ACC112 (cell line): ENCODE measurements around the gene RNASEH2B.

Experiments used
- H2AFZ ChIP-seq: fragments of 200-600 bp; sonication (generic); one replicate; pipeline ENCODE4 v1.6.0; 2017; ENCODE audit warnings: antibody characterized with exemption, low read length; ENCODE audit not compliant: unreplicated experiment
- H3K27ac ChIP-seq: fragments of 200-600 bp; sonication (generic); 2 replicates; pipeline ENCODE4 v1.5.1; 2014; ENCODE audit warnings: low read depth, mild to moderate bottlenecking, antibody characterized with exemption, low read length, moderate library complexity
- H3K27me3 ChIP-seq: fragments of 200-600 bp; sonication (generic); 2 replicates; pipeline ENCODE4 v1.6.1; 2014; ENCODE audit warnings: mild to moderate bottlenecking, antibody characterized with exemption, low read length, moderate library complexity, mixed read lengths; ENCODE audit not compliant: insufficient read depth
- H3K36me3 ChIP-seq: fragments of 200-600 bp; sonication (generic); 2 replicates; pipeline ENCODE4 v1.6.1; 2016; ENCODE audit warnings: mild to moderate bottlenecking, antibody characterized with exemption, low read length, moderate library complexity, mixed read lengths; ENCODE audit not compliant: insufficient read depth
- H3K4me1 ChIP-seq: fragments of 200-600 bp; sonication (generic); one replicate; pipeline ENCODE4 v1.6.1; 2016; ENCODE audit warnings: low read length, mixed read lengths; ENCODE audit not compliant: insufficient read depth, unreplicated experiment, control insufficient read depth
- H3K4me3 ChIP-seq: fragments of 200-600 bp; sonication (generic); 2 replicates; pipeline ENCODE4 v1.5.1; 2014; ENCODE audit warnings: mild to moderate bottlenecking, low read depth, low read length
- H3K79me2 ChIP-seq: fragments of 200-600 bp; sonication (generic); one replicate; pipeline ENCODE4 v1.6.0; 2016; ENCODE audit warnings: low read length; ENCODE audit not compliant: control insufficient read depth, unreplicated experiment, insufficient read depth

Gene RNASEH2B

GRCh38 chr13:50970956-50971355 is 61.4 kb downstream of the RNASEH2B start:
- H3K27ac ChIP-seq = no peak overlapping the region
- no peak overlapping the region for H3K4me3 ChIP-seq
- no peak overlapping the region for H2AFZ ChIP-seq
- no peaks in the 10 kb centered on the region for H3K36me3 ChIP-seq
- no peaks in the 10 kb centered on the region for H3K27me3 ChIP-seq
- H3K4me1 ChIP-seq = no peaks in the 10 kb centered on the region
- H3K79me2 ChIP-seq = no peaks in the 10 kb centered on the region

- H3K27me3 ChIP-seq = no peaks in the 10 kb centered on the region
- no peaks in the 10 kb centered on the region for H3K4me1 ChIP-seq
- H3K4me3 ChIP-seq = no peak overlapping the region
- no peak overlapping the region for H2AFZ ChIP-seq
- no peak overlapping the region for H3K27ac ChIP-seq
- no peaks in the 10 kb centered on the region for H3K36me3 ChIP-seq
- H3K79me2 ChIP-seq = no peaks in the 10 kb centered on the region
These were observed 64.7 kb downstream of the RNASEH2B start for GRCh38 chr13:50974268-50974667.

GRCh38 chr13:50979187-50979586 is 69.6 kb downstream of the RNASEH2B start:
- no peak overlapping the region for H3K4me3 ChIP-seq
- no peak overlapping the region for H2AFZ ChIP-seq
- no peaks in the 10 kb centered on the region for H3K36me3 ChIP-seq
- no peaks in the 10 kb centered on the region for H3K4me1 ChIP-seq
- H3K79me2 ChIP-seq = no peaks in the 10 kb centered on the region
- no peaks in the 10 kb centered on the region for H3K27me3 ChIP-seq
- H3K27ac ChIP-seq = no peak overlapping the region

GRCh38 chr13:50981686-50982085 is 72.1 kb downstream of the RNASEH2B start:
- no peaks in the 10 kb centered on the region for H3K36me3 ChIP-seq
- H3K4me1 ChIP-seq = no peaks in the 10 kb centered on the region
- H3K27me3 ChIP-seq = no peaks in the 10 kb centered on the region
- H3K79me2 ChIP-seq = no peaks in the 10 kb centered on the region
- no peak overlapping the region for H3K4me3 ChIP-seq
- H3K27ac ChIP-seq = no peak overlapping the region
- H2AFZ ChIP-seq = no peak overlapping the region

- Histone ChIP-seq H3K4me1 (no peaks in the 10 kb centered on the region), H3K36me3 (no peaks in the 10 kb centered on the region), H3K79me2 (no peaks in the 10 kb centered on the region), H3K27ac (no peak overlapping the region), H2AFZ (no peak overlapping the region), H3K27me3 (0 out of 2 replicates have a peak, but pooled peaks cover 2% of the 10 kb centered on the region), H3K4me3 (no peak overlapping the region)
These were observed 79.9 kb downstream of the RNASEH2B start for GRCh38 chr13:50989476-50989875.

- H3K79me2 ChIP-seq = no peaks in the 10 kb centered on the region
- no peak overlapping the region for H2AFZ ChIP-seq
- no peak overlapping the region for H3K27ac ChIP-seq
- 0 out of 2 replicates have a peak, but pooled peaks cover 2% of the 10 kb centered on the region for H3K27me3 ChIP-seq
- no peak overlapping the region for H3K4me3 ChIP-seq
- no peaks in the 10 kb centered on the region for H3K36me3 ChIP-seq
- no peaks in the 10 kb centered on the region for H3K4me1 ChIP-seq
These were observed 80.7 kb downstream of the RNASEH2B start for GRCh38 chr13:50990065-50990817.

- 0 out of 2 replicates have a peak, but pooled peaks cover 2% of the 10 kb centered on the region for H3K27me3 ChIP-seq
- H3K27ac ChIP-seq = no peak overlapping the region
- H3K79me2 ChIP-seq = no peaks in the 10 kb centered on the region
- H2AFZ ChIP-seq = no peak overlapping the region
- H3K4me3 ChIP-seq = no peak overlapping the region
- H3K36me3 ChIP-seq = no peaks in the 10 kb centered on the region
- no peaks in the 10 kb centered on the region for H3K4me1 ChIP-seq
These were observed 81.4 kb downstream of the RNASEH2B start for GRCh38 chr13:50990818-50991506.

GRCh38 chr13:50991579-50992521 is 82.3 kb downstream of the RNASEH2B start:
- H2AFZ ChIP-seq = no peak overlapping the region

GRCh38 chr13:50993371-50993770 is 83.8 kb downstream of the RNASEH2B start:
- Histone ChIP-seq H3K4me3 (no peak overlapping the region), H3K36me3 (no peaks in the 10 kb centered on the region), H3K27ac (no peak overlapping the region), H2AFZ (no peak overlapping the region), H3K27me3 (peaks cover 10% of the 10 kb centered on the region; the same call in 1 of the 2 replicates), H3K79me2 (no peaks in the 10 kb centered on the region), H3K4me1 (no peaks in the 10 kb centered on the region)

More at GRCh38 chr13:50991579-50992521, 82.3 kb downstream of the RNASEH2B start:
- Histone ChIP-seq H3K79me2 (no peaks in the 10 kb centered on the region), H3K36me3 (no peaks in the 10 kb centered on the region), H3K4me3 (no peak overlapping the region), H3K27me3 (0 out of 2 replicates have a peak, but pooled peaks cover 2% of the 10 kb centered on the region), H3K4me1 (no peaks in the 10 kb centered on the region), H3K27ac (no peak overlapping the region)

- no peaks in the 10 kb centered on the region for H3K36me3 ChIP-seq
- H3K27me3 ChIP-seq = peaks cover 10% of the 10 kb centered on the region
- no peaks in the 10 kb centered on the region for H3K79me2 ChIP-seq
- H2AFZ ChIP-seq = no peak overlapping the region
- no peaks in the 10 kb centered on the region for H3K4me1 ChIP-seq
- H3K27ac ChIP-seq = no peak overlapping the region
- no peak overlapping the region for H3K4me3 ChIP-seq
These were observed 84.3 kb downstream of the RNASEH2B start for GRCh38 chr13:50993934-50994333.
